ENCODE measurements around the gene DPP7.

- TF ChIP-seq ATF2 (tag by site-specific recombination; IDR thresholded peaks at IDR 0.05; ENCODE audit: low read depth) (no peak), CTCF (tag by site-specific recombination; IDR thresholded peaks at IDR 0.05) (no peak), BCL11A (tag by site-specific recombination; IDR thresholded peaks at IDR 0.05; ENCODE audit: low read depth) (no peak), ZNF121 (tag by site-specific recombination; IDR thresholded peaks at IDR 0.05) (no peak), TSHZ1 (tag by site-specific recombination; IDR thresholded peaks at IDR 0.05; ENCODE audit: borderline replicate concordance) (no peak), ZNF274 (IDR thresholded peaks at IDR 0.05; ENCODE audit: low read length) (no peak), ZNF274 (tag by site-specific recombination; IDR thresholded peaks at IDR 0.05; ENCODE audit: borderline replicate concordance) (no peak), ZIC2 (tag by site-specific recombination; IDR thresholded peaks at IDR 0.05) (no peak)
Observed at GRCh38 chr9:137068539-137069507, 45.7 kb downstream of the DPP7 start.
